Left lung (tissue), 10 donors: ENCODE data around the gene IMPA2. TPM values are rescaled to one million over a fixed set of nuclear protein-coding genes. Genes with fewer than 3 reads are reported as not detected.

Experiments used
- ATAC-seq: fragments of 200-7000 bp; cut with Tn5 transposase; one replicate; pipeline ENCODE4 v1.9.1; 2020; ENCODE audit warnings: moderate library complexity
- DNase-seq, 4 donors: peaks; one replicate each; pipeline ENCODE4 v3.0.0-alpha.2; 2013 to 2020
- H3K27ac ChIP-seq, 2 donors: fragments of 200-600 bp; sonication (generic) in 1 of 2; one replicate each; pipeline versions ENCODE4 v1.5.0 to v1.8.0; 2020 to 2021
- H3K27me3 ChIP-seq, 2 donors: fragments of 200-600 bp; sonication (generic) in 1 of 2; one replicate each; pipeline versions ENCODE4 v1.5.0 to v1.8.0; 2020 to 2021
- H3K36me3 ChIP-seq, 2 donors: fragments of 200-600 bp; sonication (generic) in 1 of 2; one replicate each; pipeline versions ENCODE4 v1.5.0 to v1.8.0; 2020 to 2021
- H3K4me1 ChIP-seq, 2 donors: fragments of 200-600 bp; one replicate each; pipeline ENCODE4 v1.8.0; 2021
- H3K4me3 ChIP-seq, 2 donors: fragments of 200-600 bp; sonication (generic) in 1 of 2; one replicate each; pipeline versions ENCODE4 v1.5.0 to v1.8.0; 2020 to 2021; ENCODE audit warnings: mild to moderate bottlenecking in 1 of 2
- H3K9me3 ChIP-seq, 2 donors: fragments of 200-600 bp; sonication (generic) in 1 of 2; one replicate each; pipeline versions ENCODE4 v1.5.0 to v1.8.0; 2020 to 2021
- CTCF ChIP-seq, 2 donors: fragments of 200-600 bp; sonication (generic) in 1 of 2; IDR thresholded peaks; one replicate each; pipeline versions ENCODE4 v1.5.0 to v1.8.0; 2021; ENCODE audit warnings: antibody characterized with exemption in 2 of 2
- intact Hi-C, 2 donors: fragments of 100-400 bp; cut with DNase I; formaldehyde crosslinking; loops; one replicate each; pipeline versions ENCODE4 v1.11.2 to v1.14.2; 2022
- polyA plus RNA-seq, 6 donors: library from polyadenylated mRNA; unstranded; fragments of 120-200 nt; gene quantifications; one replicate each; pipeline ENCODE4 v1.2.1, GENCODE V29; 2013; ENCODE audit not compliant: insufficient read length in 6 of 6
- total RNA-seq, 2 donors: library from RNA; stranded (reverse); fragmentation: NEBNext Ultra II Directional; extraction: Animal tissue kit (Norgen Biotek cat#: 25700); gene quantifications; one replicate each; pipeline ENCODE4 v1.2.1, GENCODE V29; 2021
- donor health status: DM: no; HTN: yes; CAD: no.
- donor health status: DM: no; HTN: no; CAD: no.

IMPA2 gene
- total and polyA plus RNA-seq, 8 donors: 62.2 to 93.4 (median 82.2) TPM

DNA sequence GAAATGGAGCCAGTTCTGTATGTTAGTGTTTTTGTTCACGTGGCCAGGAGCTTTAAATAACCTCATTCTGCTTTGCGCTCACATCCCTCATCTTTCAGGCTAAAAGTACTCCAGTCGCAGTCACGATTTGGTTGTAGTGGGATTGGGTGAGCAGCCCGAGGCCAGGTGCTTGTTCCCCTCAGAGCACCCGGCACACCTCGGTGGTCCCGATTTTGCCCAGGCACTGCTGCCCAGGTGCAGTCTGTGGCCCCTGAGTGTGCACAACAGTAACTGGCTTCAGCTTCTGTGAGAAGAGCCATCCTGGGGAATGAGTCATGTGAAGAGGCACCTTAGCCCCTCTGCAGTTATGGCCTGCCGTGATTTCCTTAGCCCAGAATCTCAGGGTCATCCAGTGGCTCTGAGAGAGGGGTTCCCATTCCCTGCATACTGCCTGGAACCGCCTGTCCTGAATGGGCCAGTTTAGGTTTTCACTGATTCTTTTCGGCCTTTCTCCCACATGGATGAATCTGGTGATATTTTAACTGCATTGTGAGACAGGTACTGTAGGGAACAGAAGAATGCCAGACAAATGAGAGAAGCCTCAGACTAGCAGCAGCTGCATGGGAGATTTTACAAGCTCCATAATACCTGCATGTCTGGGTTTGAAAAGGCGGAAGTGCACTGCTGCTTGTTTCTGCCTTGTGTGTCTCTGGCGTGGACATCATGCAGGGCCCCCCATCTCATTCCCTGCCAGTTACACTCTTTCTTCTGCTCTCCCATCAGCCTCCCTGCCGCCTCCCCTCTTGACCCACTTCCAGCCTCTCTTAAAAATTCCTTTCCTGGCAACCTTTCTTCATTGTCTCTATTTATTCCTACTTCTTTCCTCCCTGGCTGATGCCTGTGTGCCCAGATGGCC is 33.5 kb downstream of the IMPA2 start:
- H3K4me3 ChIP-seq: no peak overlapping the region
- H3K27me3 ChIP-seq: no peaks in the 10 kb centered on the region
- no peak for TF ChIP-seq CTCF (IDR thresholded peaks at IDR 0.05)
- peaks cover 27 to 36% of the 10 kb centered on the region in 2 donors for H3K4me1 ChIP-seq
- H3K36me3 ChIP-seq: peaks cover 0 to 95% of the 10 kb centered on the region in 2 donors
- ATAC-seq (no peak), DNase-seq (no peak)
- H3K27ac ChIP-seq: peak overlapping the region; percentile 69 to 70
- no peaks in the 10 kb centered on the region for H3K9me3 ChIP-seq
- intact Hi-C loops: no loop called here

DNA sequence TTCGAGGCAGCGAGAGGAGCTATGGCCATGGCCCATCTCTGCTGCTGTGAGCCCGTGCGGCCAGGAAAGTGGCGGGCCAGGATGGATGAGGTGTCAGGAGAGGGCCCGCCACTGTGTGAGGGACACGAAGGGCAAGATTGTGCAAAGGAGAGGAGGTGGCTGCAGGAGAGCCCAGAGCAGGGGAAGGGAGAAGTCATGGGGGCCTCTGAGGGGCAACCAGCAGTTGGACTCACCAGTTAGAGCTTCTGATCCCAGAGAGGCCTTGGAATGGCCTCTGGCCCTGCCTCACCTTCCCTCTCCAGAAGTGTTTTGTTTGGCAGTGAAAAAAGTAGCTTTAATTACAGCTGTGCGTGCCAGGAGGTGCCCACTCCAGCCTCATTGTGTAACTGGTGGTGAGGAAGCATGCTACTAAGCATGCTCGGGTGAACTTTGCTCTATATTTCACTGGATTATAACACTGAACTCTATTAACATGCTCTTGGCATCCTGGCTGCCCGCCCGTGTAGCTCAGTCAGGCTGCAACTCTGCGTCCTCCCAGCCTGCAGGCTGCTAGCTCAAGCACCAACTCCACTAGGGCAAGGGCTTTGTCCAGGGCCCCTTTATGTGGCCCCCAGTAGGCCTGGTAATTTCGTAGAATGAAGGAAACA is 34.2 kb downstream of the IMPA2 start:
- intact Hi-C loops: no loop called here
- Histone ChIP-seq H3K36me3 (peaks cover 0 to 96% of the 10 kb centered on the region in 2 donors), H3K9me3 (no peaks in the 10 kb centered on the region), H3K4me1 (peaks cover 27 to 33% of the 10 kb centered on the region in 2 donors), H3K27me3 (no peaks in the 10 kb centered on the region), H3K4me3 (no peak overlapping the region), H3K27ac (peak overlapping the region; percentile 69 to 70)
- DNase-seq (peak in 2 of 4 donors; percentile 64 to 72), ATAC-seq (peak; percentile 64)
- no peak for TF ChIP-seq CTCF (IDR thresholded peaks at IDR 0.05)

- intact Hi-C loops: no loop called here
Measured at GRCh38 chr18:12017081-12017480, 35.8 kb downstream of the IMPA2 start.

DNA sequence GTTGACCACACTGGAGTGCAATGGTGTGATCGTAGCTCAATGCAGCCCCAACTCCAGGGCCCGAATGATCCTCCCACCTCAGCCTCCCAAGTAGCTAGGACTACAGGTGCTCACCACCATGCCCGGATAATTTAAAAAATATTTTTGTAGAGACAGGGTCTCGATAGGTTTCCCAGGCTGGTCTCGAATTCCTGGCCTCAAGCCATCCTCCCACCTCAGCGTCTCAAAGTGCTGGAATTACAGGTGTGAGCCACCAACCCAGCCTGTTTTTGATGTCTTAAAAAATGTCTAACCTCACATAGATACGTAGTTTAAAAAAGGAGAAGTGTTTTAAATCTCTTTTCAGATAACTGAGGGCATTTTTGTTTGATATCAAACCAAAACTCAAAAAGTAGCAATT is 37.6 kb downstream of the IMPA2 start:
- H3K27ac ChIP-seq: no peak overlapping the region
- DNase-seq (peak in 1 of 4 donors; percentile 4), ATAC-seq (no peak)
- intact Hi-C loops: no loop called here
- H3K4me1 ChIP-seq: peaks cover 12% of the 10 kb centered on the region in 2 donors
- no peak overlapping the region for H3K4me3 ChIP-seq
- no peaks in the 10 kb centered on the region for H3K27me3 ChIP-seq
- no peak for TF ChIP-seq CTCF (IDR thresholded peaks at IDR 0.05)
- no peaks in the 10 kb centered on the region for H3K9me3 ChIP-seq
- H3K36me3 ChIP-seq: peaks cover 0 to 72% of the 10 kb centered on the region in 2 donors

More at GRCh38 chr18:12017081-12017480, 35.8 kb downstream of the IMPA2 start:
- Histone ChIP-seq H3K4me3 (no peak overlapping the region), H3K36me3 (peaks cover 0 to 81% of the 10 kb centered on the region in 2 donors), H3K27ac (no peak overlapping the region), H3K9me3 (no peaks in the 10 kb centered on the region), H3K4me1 (peaks cover 18 to 24% of the 10 kb centered on the region in 2 donors), H3K27me3 (no peaks in the 10 kb centered on the region)
- no peak for TF ChIP-seq CTCF (IDR thresholded peaks at IDR 0.05)
- DNase-seq (peak in 1 of 4 donors; percentile 21), ATAC-seq (no peak)

DNA sequence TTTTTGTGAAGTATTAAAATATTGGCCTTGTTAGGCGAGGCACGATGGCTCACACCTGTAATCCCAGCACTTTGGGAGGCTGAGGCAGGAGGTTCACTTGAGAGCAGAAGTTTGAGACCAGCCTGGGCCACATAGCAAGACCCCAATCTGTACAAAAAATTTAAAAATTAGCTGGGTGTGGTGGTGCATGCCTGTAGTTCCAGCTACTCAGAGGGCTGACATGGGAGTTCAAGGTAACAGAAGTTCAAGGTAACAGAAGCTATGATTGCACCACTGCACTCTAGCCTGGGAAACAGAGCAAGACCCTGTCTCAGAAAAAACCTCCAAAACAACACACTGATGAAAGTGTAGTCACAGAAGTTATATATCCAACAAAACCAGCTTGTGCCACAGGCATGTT is 39.8 kb downstream of the IMPA2 start:
- Histone ChIP-seq H3K27me3 (no peaks in the 10 kb centered on the region), H3K4me3 (no peak overlapping the region), H3K27ac (no peak overlapping the region), H3K9me3 (no peaks in the 10 kb centered on the region), H3K36me3 (peaks cover 0 to 61% of the 10 kb centered on the region in 2 donors), H3K4me1 (peaks cover 0 to under 1% of the 10 kb centered on the region in 2 donors)
- no peak for DNase-seq
- no peak for TF ChIP-seq CTCF (IDR thresholded peaks at IDR 0.05)
- no peak for ATAC-seq
- intact Hi-C loops: no loop called here
